Osteocyte (in vitro differentiated cells): ENCODE data around the gene PHF13. TPM values are rescaled to one million over a fixed set of nuclear protein-coding genes. Genes with fewer than 3 reads are reported as not detected.

Source experiments
- DNase-seq: peaks from one replicate; pipeline ENCODE4 v3.0.0; 2021; ENCODE audit warnings: mixed read lengths; ENCODE audit not compliant: unreplicated experiment; ENCODE audit errors: extremely low spot score
- H3K27ac Mint-ChIP-seq: one replicate; pipeline ENCODE4 v1.8.0; 2021; ENCODE audit warnings: mild to moderate bottlenecking, mixed read lengths; ENCODE audit not compliant: unreplicated experiment
- H3K27me3 Mint-ChIP-seq: one replicate; pipeline ENCODE4 v1.8.0; 2021; ENCODE audit warnings: mixed read lengths; ENCODE audit not compliant: unreplicated experiment
- H3K36me3 Mint-ChIP-seq: one replicate; pipeline ENCODE4 v1.8.0; 2021; ENCODE audit warnings: mixed read lengths; ENCODE audit not compliant: unreplicated experiment
- H3K4me1 Mint-ChIP-seq: one replicate; pipeline ENCODE4 v1.8.0; 2021; ENCODE audit warnings: mixed read lengths; ENCODE audit not compliant: unreplicated experiment
- H3K4me3 Mint-ChIP-seq: one replicate; pipeline ENCODE4 v1.8.0; 2021; ENCODE audit warnings: mild to moderate bottlenecking, moderate library complexity, mixed read lengths; ENCODE audit not compliant: unreplicated experiment
- H3K9me3 Mint-ChIP-seq: one replicate; pipeline ENCODE4 v1.8.0; 2021; ENCODE audit warnings: mixed read lengths; ENCODE audit not compliant: unreplicated experiment
- total RNA-seq: library from RNA; stranded (reverse); gene quantifications from 2 replicates; pipeline ENCODE4 v1.2.1, GENCODE V29; 2021
- TF ChIP-seq, protein P1 (sequence below): fragments of 200-600 bp; sonication (generic); IDR thresholded peaks from 2 replicates; pipeline ENCODE4 v1.5.0; 2021; ENCODE audit warnings: antibody characterized with exemption, mild to moderate bottlenecking, moderate library complexity

Gene PHF13
- total RNA-seq, 1 donor from 2014 or later: 24.0 TPM

DNA sequence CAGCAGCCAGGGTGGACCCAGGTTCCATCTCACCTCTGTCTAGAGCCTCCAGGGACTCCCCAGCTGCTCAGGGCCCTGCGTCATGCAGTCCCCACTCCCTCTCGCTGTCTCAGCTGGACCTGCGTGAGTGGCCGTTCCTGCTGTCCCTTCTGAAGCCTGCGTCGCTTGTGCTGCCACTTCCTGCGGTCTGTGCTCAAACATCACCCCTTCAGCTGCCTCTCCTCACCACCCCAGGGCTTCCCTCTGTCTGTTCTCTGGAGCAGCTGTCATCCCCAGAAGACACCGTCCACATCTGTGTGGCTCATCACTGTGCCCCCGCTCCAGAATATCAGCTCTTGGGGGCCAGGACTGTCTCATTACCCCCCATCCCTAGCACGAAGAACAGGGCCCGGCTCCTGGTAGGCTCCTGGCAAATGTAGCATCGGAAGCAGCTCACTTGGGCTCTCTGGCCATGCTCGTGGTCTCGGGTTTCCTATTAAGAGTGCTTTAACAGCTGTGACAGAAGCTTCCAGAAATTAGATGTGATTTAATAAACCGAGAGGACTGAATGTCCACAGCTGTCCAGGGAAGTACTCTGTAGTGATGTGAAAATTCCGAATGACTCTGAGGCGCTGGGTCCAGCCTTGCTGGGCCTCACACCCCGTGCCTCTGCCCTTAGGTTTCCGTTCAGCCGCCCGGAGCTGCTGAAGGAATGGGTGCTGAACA, 14.5 kb downstream of the PHF13 start:
- Mint-ChIP-seq H3K9me3 (no peaks in the 10 kb centered on the region), H3K4me1 (peaks cover 20% of the 10 kb centered on the region), H3K27ac (peak overlapping the region; percentile 34), H3K4me3 (peak overlapping the region; percentile 45), H3K27me3 (no peaks in the 10 kb centered on the region), H3K36me3 (peaks cover 25% of the 10 kb centered on the region)
- no peak for DNase-seq
- TF ChIP-seq, protein P1, sequence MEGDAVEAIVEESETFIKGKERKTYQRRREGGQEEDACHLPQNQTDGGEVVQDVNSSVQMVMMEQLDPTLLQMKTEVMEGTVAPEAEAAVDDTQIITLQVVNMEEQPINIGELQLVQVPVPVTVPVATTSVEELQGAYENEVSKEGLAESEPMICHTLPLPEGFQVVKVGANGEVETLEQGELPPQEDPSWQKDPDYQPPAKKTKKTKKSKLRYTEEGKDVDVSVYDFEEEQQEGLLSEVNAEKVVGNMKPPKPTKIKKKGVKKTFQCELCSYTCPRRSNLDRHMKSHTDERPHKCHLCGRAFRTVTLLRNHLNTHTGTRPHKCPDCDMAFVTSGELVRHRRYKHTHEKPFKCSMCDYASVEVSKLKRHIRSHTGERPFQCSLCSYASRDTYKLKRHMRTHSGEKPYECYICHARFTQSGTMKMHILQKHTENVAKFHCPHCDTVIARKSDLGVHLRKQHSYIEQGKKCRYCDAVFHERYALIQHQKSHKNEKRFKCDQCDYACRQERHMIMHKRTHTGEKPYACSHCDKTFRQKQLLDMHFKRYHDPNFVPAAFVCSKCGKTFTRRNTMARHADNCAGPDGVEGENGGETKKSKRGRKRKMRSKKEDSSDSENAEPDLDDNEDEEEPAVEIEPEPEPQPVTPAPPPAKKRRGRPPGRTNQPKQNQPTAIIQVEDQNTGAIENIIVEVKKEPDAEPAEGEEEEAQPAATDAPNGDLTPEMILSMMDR: no peak

DNA sequence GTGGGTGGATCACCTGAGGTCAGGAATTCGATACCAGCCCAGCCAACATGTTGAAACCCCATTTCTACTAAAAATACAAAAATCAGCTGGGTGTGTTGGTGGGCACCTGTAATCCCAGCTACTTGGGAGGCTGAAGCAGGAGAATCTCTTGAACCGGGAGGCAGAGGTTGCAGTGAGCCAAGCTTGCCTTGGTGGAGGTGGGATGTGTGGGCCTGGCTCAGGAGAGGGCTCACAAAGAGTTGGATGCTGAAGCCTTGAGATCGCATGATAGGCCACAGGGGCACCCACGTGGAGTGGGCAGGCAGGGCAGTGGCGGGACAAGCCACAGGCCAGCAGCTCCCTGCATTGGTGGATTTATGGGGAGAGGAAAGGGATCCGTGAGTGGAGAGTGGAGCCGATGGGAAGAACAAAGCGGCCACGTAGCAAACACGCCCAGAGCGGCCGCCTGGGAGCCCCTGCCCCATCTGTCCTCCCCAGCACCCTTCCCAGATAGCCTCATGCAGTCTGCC, 15.5 kb downstream of the PHF13 start:
- TF ChIP-seq, protein P1: no peak
- Mint-ChIP-seq H3K9me3 (no peaks in the 10 kb centered on the region), H3K27ac (no peak overlapping the region), H3K4me1 (peaks cover 20% of the 10 kb centered on the region), H3K27me3 (no peaks in the 10 kb centered on the region), H3K36me3 (peaks cover 33% of the 10 kb centered on the region), H3K4me3 (no peak overlapping the region)
- no peak for DNase-seq

DNA sequence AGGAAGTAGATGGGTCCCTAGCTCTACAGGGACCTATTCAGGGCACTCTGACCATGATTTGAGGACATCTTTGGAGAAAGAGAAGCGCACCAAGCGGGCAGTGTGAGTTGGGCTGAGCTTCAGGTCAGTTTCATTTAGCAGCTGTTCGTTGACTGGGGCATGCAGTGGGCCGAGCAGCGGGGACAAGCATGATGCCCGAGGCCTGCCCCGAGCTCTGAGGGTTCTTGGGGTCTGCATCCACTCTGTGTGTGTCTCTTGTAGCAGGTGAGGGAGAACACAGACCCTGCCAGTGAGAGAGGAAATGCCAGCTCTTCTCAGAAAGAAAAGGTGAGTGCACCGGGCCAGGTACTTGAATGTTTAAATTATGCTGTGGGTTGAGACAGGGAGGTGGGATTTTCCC, 16.5 kb downstream of the PHF13 start:
- H3K4me3 Mint-ChIP-seq: no peak overlapping the region
- H3K27ac Mint-ChIP-seq: no peak overlapping the region
- DNase-seq: no peak
- no peaks in the 10 kb centered on the region for H3K9me3 Mint-ChIP-seq
- TF ChIP-seq, protein P1: no peak
- no peaks in the 10 kb centered on the region for H3K27me3 Mint-ChIP-seq
- peaks cover 36% of the 10 kb centered on the region for H3K36me3 Mint-ChIP-seq
- peaks cover 16% of the 10 kb centered on the region for H3K4me1 Mint-ChIP-seq

DNA sequence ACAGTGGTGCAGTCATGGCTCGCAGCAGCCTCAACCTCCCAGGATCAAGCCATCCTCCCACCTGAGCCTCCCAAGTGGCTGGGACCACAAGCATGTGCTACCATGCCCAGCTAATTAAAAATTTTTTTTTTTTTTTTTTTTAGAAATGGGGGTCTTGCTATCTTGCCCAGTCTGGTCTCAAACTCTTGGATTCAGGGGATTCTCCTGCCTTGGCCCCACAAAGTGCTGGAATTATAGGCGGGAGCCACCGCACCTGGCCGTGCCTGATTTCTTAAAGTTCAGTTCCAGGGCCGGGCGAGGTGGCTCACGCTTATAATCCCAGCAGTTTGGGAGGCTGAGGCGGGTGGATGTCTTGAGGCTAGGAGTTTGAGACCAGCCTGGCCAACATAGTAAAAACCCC, 17.5 kb downstream of the PHF13 start:
- DNase-seq: no peak
- Mint-ChIP-seq H3K4me1 (peaks cover 13% of the 10 kb centered on the region), H3K36me3 (peaks cover 42% of the 10 kb centered on the region), H3K4me3 (no peak overlapping the region), H3K9me3 (no peaks in the 10 kb centered on the region), H3K27me3 (no peaks in the 10 kb centered on the region), H3K27ac (no peak overlapping the region)
- TF ChIP-seq, protein P1: no peak

DNA sequence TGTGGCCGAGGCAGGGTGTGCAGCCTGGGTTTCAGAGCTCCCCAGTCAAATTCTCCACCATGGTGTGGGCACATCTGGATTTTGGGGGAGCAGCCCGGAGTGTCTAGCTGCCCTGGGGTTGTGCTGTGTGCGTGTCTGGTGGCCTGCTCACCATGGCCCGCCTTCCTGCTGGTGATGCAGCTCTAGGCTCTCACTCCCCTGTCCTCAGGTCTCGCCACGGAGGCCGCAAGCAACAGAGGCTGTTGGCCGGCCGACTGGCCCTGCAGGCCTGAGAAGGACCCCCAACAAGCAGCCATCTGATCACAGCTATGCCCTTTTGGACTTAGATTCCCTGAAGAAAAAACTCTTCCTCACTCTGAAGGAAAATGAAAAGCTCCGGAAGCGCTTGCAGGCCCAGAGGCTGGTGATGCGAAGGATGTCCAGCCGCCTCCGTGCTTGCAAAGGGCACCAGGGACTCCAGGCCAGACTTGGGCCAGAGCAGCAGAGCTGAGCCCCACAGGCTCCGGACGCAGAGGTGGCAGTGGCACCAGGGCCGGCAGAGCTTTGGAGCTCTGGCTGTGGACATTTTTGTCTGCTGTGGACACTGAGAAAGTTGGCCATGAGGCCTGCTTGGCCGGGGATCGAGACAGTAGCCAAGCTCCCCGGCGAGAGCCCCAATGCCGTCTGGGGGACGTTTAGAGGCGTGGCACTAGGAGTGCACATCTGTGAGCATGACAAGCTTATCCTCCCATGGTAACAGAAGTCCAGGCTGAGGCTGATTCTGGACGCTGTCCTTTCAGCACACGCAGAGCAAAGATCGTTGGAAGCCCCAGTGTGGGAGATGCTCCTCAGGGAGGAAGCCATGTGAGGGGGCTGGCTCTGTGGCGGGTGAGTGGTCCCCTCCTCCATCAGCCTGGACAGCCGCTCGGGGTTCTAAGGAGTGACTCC, 19.3 kb downstream of the PHF13 start:
- H3K27me3 Mint-ChIP-seq: no peaks in the 10 kb centered on the region
- no peaks in the 10 kb centered on the region for H3K9me3 Mint-ChIP-seq
- no peak for DNase-seq
- peaks cover 36% of the 10 kb centered on the region for H3K36me3 Mint-ChIP-seq
- H3K4me3 Mint-ChIP-seq: no peak overlapping the region
- H3K4me1 Mint-ChIP-seq: peaks cover 7% of the 10 kb centered on the region
- TF ChIP-seq, protein P1: no peak
- no peak overlapping the region for H3K27ac Mint-ChIP-seq
